B cell (primary cell): Measurements from ENCODE around the gene CHD9. TPM values are rescaled to one million over a fixed set of nuclear protein-coding genes. Genes with fewer than 3 reads are reported as not detected.
A peak's percentile ranks its signal among the peaks of the same experiment; 100 is the strongest.

Source experiments
- ATAC-seq: fragments of 200-7000 bp; cut with Tn5 transposase; one replicate; pipeline ENCODE4 v1.10.0; 2021; ENCODE audit warnings: low read depth, mild to moderate bottlenecking, moderate number of reproducible peaks, moderate library complexity
- CTCF ChIA-PET: fragments of 350-600 bp; sonication (Branson Sonifier 250); formaldehyde crosslinking; loops from one replicate; lab custom pipeline; 2021; ENCODE audit warnings: antibody characterized with exemption, inconsistent platforms; lab: Charles Lee
- POLR2A ChIA-PET: fragments of 350-600 bp; sonication (Branson Sonifier 250); formaldehyde crosslinking; loops from one replicate; lab custom pipeline; 2021; ENCODE audit warnings: antibody characterized with exemption; lab: Charles Lee
- DNase-seq: peaks from one replicate; pipeline ENCODE4 v3.0.0; 2013
- H2AFZ ChIP-seq: 2 replicates; pipeline ENCODE4 v1.6.1; 2012; ENCODE audit warnings: mild to moderate bottlenecking, low read depth, low read length; ENCODE audit not compliant: insufficient read depth, poor library complexity, severe bottlenecking
- H3K27ac ChIP-seq, 2 donors: 1 replicate in 1 of 2; 2 replicates in 1 of 2; pipeline ENCODE4 v1.5.1; 2012 to 2013; ENCODE audit warnings: low read length in 2 of 2, mild to moderate bottlenecking in 2 of 2, moderate library complexity in 1 of 2
- H3K27me3 ChIP-seq, 4 experiments: fragments of 200-600 bp in 1 of 4; sonication (generic) in 1 of 4; replicated peaks in 1 of 4; 1 replicate in 2 of 4; 2 replicates in 2 of 4; pipeline versions ENCODE4 v1.6.1 to v1.7.0; 2013 to 2016; ENCODE audit warnings: low read length in 3 of 4, mild to moderate bottlenecking in 2 of 4, mixed read lengths in 1 of 4, moderate library complexity in 1 of 4; ENCODE audit not compliant: insufficient read depth in 4 of 4, control insufficient read depth in 3 of 4; ENCODE audit errors: control extremely low read depth in 1 of 4
- H3K36me3 ChIP-seq, 2 experiments: replicated peaks in 1 of 2; 1 replicate in 1 of 2; 2 replicates in 1 of 2; pipeline versions ENCODE4 v1.6.1 to v1.7.1; 2013; ENCODE audit warnings: low read length in 1 of 2; ENCODE audit not compliant: insufficient read depth in 2 of 2, control insufficient read depth in 1 of 2; ENCODE audit errors: control extremely low read depth in 1 of 2, extremely low read depth in 1 of 2
- H3K4me1 ChIP-seq, 2 donors: fragments of 200-600 bp in 1 of 2; sonication (generic) in 1 of 2; 1 replicate in 1 of 2; 2 replicates in 1 of 2; pipeline versions ENCODE4 v1.5.1 to v1.6.1; 2013 to 2017; ENCODE audit warnings: low read length in 2 of 2; ENCODE audit not compliant: control insufficient read depth in 2 of 2, insufficient read depth in 2 of 2
- H3K4me2 ChIP-seq: replicated peaks from 2 replicates; pipeline ENCODE3; 2012; ENCODE audit warnings: mild to moderate bottlenecking, low read depth, low read length; ENCODE audit not compliant: poor library complexity, severe bottlenecking
- H3K4me3 ChIP-seq, 5 experiments: fragments of 200-600 bp in 1 of 5; sonication (generic) in 1 of 5; 1 replicate in 3 of 5; 2 replicates in 2 of 5; pipeline versions ENCODE4 v1.5.1 to v1.7.0; 2011 to 2016; ENCODE audit warnings: low read length in 4 of 5, mild to moderate bottlenecking in 4 of 5, low read depth in 2 of 5, control low read depth in 1 of 5, moderate library complexity in 1 of 5; ENCODE audit not compliant: insufficient read depth in 1 of 5; ENCODE audit errors: control extremely low read depth in 1 of 5, extremely low read depth in 1 of 5
- H3K79me2 ChIP-seq: fragments of 200-600 bp; sonication (generic); one replicate; pipeline ENCODE4 v1.6.0; 2016; ENCODE audit warnings: low read length; ENCODE audit not compliant: control insufficient read depth, insufficient read depth
- H3K9ac ChIP-seq: fragments of 200-600 bp; sonication (generic); 2 replicates; pipeline ENCODE4 v1.6.1; 2017; ENCODE audit warnings: mild to moderate bottlenecking, low read length, moderate library complexity
- H3K9me3 ChIP-seq, 3 donors: one replicate each; pipeline versions ENCODE4 v1.6.1 to v1.7.1; 2013; ENCODE audit warnings: low read length in 2 of 3; ENCODE audit not compliant: control insufficient read depth in 2 of 3, insufficient read depth in 1 of 3; ENCODE audit errors: control extremely low read depth in 1 of 3
- H4K20me1 ChIP-seq: 2 replicates; pipeline ENCODE4 v1.6.0; 2012; ENCODE audit warnings: mild to moderate bottlenecking, low read length; ENCODE audit not compliant: insufficient read depth, control insufficient read depth, poor library complexity, severe bottlenecking
- H3K27ac Mint-ChIP-seq: one replicate; pipeline ENCODE4 v1.8.0; 2021; ENCODE audit warnings: mixed read lengths
- H3K27me3 Mint-ChIP-seq: one replicate; pipeline ENCODE4 v1.8.0; 2021; ENCODE audit warnings: mixed read lengths
- H3K4me1 Mint-ChIP-seq: one replicate; pipeline ENCODE4 v1.8.0; 2021; ENCODE audit warnings: mixed read lengths
- H3K4me3 Mint-ChIP-seq: one replicate; pipeline ENCODE4 v1.8.0; 2021; ENCODE audit warnings: mixed read lengths
- H3K9me3 Mint-ChIP-seq: one replicate; pipeline ENCODE4 v1.8.0; 2022; ENCODE audit warnings: mixed read lengths; ENCODE audit not compliant: insufficient read depth
- EZH2 ChIP-seq: IDR thresholded peaks from 2 replicates; pipeline ENCODE4 v1.6.1; 2012; ENCODE audit warnings: borderline replicate concordance, low read depth, mild to moderate bottlenecking, moderate library complexity, low read length; ENCODE audit not compliant: insufficient read depth, poor library complexity, severe bottlenecking
- WGBS: methylation state at CpG from one replicate; pipeline ENCODE4 v1.1.5; 2013; ENCODE audit warnings: missing lambda C conversion rate; ENCODE audit not compliant: insufficient coverage; 5-methylcytosine and 5-hydroxymethylcytosine counted together
- intact Hi-C: fragments of 100-400 bp; cut with micrococcal nuclease; formaldehyde crosslinking; loops from one replicate; pipeline ENCODE4 v1.10.0; 2022
- polyA plus RNA-seq: library from polyadenylated mRNA; depleted of rRNA; stranded (reverse); fragments of >200 nt; gene quantifications from 2 replicates; pipeline ENCODE4 v1.2.3, GENCODE V29; 2012
- total RNA-seq, 2 donors: library from RNA; stranded (reverse); fragments of 120-200 nt in 1 of 2; gene quantifications; 1 replicate in 1 of 2; 2 replicates in 1 of 2; pipeline versions ENCODE4 v1.2.3 to v1.2.4, GENCODE V29; 2013 to 2022
- TF ChIP-seq, protein P1 (sequence below): fragments of 200-600 bp; IDR thresholded peaks from one replicate; pipeline ENCODE4 v1.8.0; 2022; ENCODE audit warnings: antibody characterized with exemption, mild to moderate bottlenecking

Gene CHD9
- total and polyA plus RNA-seq, 2 donors (not counting 1 experiment from before 2014, with no cell fraction given) = 12.2 to 102 TPM

DNA sequence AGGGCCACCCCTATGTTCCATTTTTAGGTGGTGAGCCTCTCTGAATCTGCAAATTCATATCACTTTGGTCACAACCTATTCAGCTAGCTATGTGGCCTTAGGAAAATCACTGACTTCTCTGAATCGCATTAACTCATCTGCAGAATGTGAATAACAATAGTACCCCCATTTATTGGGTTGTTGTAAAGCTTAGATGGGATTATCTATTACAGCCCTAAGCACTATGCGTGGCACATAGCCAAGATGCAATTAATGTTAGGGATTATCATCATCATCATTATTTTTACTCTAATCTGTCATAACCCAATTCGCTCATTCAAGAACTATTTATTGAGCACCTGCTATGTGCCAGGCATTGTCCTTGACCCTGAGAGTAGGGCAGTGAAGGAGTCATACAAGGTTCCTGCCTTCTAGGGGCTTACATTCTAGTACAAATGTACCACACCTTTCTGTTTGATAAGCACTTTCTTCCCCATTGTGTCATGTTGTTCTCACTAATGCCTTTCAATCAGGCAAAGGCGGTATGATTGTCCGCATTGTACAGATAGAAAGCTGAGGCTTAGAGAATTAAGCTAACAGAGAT is 38.5 kb downstream of the CHD9 start:
- no peaks in the 10 kb centered on the region for H3K27me3 Mint-ChIP-seq
- no peak overlapping the region for H3K4me3 ChIP-seq
- H4K20me1 ChIP-seq = no peaks in the 10 kb centered on the region
- H3K4me1 Mint-ChIP-seq = peaks cover 80% of the 10 kb centered on the region
- peak overlapping the region; percentile 39 for H2AFZ ChIP-seq
- no peaks in the 10 kb centered on the region for H3K9me3 Mint-ChIP-seq
- no peak overlapping the region for H3K4me3 Mint-ChIP-seq
- POLR2A ChIA-PET = no interaction called here
- no peak overlapping the region for H3K9ac ChIP-seq
- H3K27ac Mint-ChIP-seq = peak overlapping the region; percentile 92
- no peaks in the 10 kb centered on the region for H3K36me3 ChIP-seq
- CTCF ChIA-PET = interaction anchor here (1.0 to 1.8 kb wide), 7 partner anchors 9 to 114 kb away, joined by 3 to 12 read pairs (median 3); partner anchors contain the start of gene CHD9
- H3K9me3 ChIP-seq = no peaks in the 10 kb centered on the region
- intact Hi-C loops = no loop called here
- H3K27me3 ChIP-seq = no peaks in the 10 kb centered on the region
- WGBS = 100% methylated on average over 1 of the region's 5 CpGs
- H3K27ac ChIP-seq = peak overlapping the region; percentile 51 to 83
- peaks cover 79% of the 10 kb centered on the region for H3K79me2 ChIP-seq
- peaks cover 68 to 76% of the 10 kb centered on the region in 2 donors for H3K4me1 ChIP-seq
- DNase-seq = no peak
- ATAC-seq = no peak
- H3K4me2 ChIP-seq = peak overlapping the region; percentile 37
- TF ChIP-seq, protein P1, sequence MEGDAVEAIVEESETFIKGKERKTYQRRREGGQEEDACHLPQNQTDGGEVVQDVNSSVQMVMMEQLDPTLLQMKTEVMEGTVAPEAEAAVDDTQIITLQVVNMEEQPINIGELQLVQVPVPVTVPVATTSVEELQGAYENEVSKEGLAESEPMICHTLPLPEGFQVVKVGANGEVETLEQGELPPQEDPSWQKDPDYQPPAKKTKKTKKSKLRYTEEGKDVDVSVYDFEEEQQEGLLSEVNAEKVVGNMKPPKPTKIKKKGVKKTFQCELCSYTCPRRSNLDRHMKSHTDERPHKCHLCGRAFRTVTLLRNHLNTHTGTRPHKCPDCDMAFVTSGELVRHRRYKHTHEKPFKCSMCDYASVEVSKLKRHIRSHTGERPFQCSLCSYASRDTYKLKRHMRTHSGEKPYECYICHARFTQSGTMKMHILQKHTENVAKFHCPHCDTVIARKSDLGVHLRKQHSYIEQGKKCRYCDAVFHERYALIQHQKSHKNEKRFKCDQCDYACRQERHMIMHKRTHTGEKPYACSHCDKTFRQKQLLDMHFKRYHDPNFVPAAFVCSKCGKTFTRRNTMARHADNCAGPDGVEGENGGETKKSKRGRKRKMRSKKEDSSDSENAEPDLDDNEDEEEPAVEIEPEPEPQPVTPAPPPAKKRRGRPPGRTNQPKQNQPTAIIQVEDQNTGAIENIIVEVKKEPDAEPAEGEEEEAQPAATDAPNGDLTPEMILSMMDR = no peak
- TF ChIP-seq EZH2 = no peak

DNA sequence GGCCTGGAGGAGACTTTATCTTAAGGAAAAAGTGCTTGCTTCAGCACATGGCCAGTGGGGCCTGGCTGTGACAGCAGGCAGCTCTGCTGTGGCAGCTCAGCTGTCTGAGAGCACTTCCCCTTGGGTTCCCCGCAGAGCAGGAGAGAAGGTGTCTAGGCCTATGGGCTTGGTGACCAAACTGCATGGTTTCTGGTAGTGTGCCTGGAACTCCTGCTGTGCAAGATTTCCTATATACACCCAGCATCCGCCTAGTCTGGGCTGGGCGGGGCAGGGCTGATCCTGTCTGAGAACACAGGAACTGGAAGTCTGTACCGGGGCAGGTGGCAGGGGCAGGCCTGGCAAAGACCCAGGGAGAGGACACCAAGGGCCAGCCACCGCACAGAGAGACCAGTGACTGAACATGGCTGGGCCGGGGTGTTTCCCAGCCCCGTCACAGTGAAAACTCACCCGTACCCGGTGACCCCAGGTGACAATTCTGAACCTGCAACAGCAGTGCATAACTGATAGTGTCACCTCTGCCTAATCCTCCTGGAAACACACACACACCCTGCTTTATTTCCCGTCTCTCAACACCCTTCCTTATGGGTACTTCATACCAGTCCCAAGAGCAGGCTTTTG is 39.3 kb downstream of the CHD9 start:
- peaks cover 86% of the 10 kb centered on the region for H3K4me1 Mint-ChIP-seq
- CTCF ChIA-PET = interaction anchor here (1.0 to 1.8 kb wide), 7 partner anchors 8 to 114 kb away, joined by 3 to 12 read pairs (median 3); partner anchors contain the start of gene CHD9
- peak; percentile 42 for ATAC-seq

More for the DNA sequence above, 39.3 kb downstream of the CHD9 start:
- no peak overlapping the region for H3K4me3 ChIP-seq
- Mint-ChIP-seq H3K27ac (peak overlapping the region; percentile 92), H3K27me3 (no peaks in the 10 kb centered on the region), H3K4me3 (peak overlapping the region; percentile 54), H3K9me3 (no peaks in the 10 kb centered on the region)
- POLR2A ChIA-PET = no interaction called here
- peak overlapping the region; percentile 51 to 83 for H3K27ac ChIP-seq
- H3K4me2 ChIP-seq = peak overlapping the region; percentile 37
- no peaks in the 10 kb centered on the region for H3K36me3 ChIP-seq
- DNase-seq = peak; percentile 64
- H3K4me1 ChIP-seq = peaks cover 75 to 85% of the 10 kb centered on the region in 2 donors
- peaks cover 73% of the 10 kb centered on the region for H3K79me2 ChIP-seq
- H3K27me3 ChIP-seq = no peaks in the 10 kb centered on the region
- peak overlapping the region; percentile 39 for H2AFZ ChIP-seq
- 24% methylated on average over 10 of the region's 10 CpGs for WGBS
- H4K20me1 ChIP-seq = no peaks in the 10 kb centered on the region
- TF ChIP-seq, protein P1 = no peak
- no peak for TF ChIP-seq EZH2
- intact Hi-C loops = no loop called here
- H3K9ac ChIP-seq = no peak overlapping the region
- H3K9me3 ChIP-seq = no peaks in the 10 kb centered on the region
